Right renal cortex interstitium (tissue), 3 donors: Measurements from ENCODE around the gene CEP44. TPM values are rescaled to one million over a fixed set of nuclear protein-coding genes. Genes with fewer than 3 reads are reported as not detected.
"Not testable (repeated sequence)": the region's sequence is repeated elsewhere in the genome, so short reads cannot be mapped to it uniquely, and the experiment has no call there.

Experiments
- DNase-seq, 3 donors: peaks; one replicate each; pipeline ENCODE4 v3.0.0-alpha.2; 2013; ENCODE audit warnings: low read depth in 3 of 3, low spot score in 2 of 3
- polyA plus RNA-seq, 3 donors: library from polyadenylated mRNA; unstranded; fragments of 120-200 nt; gene quantifications; one replicate each; pipeline ENCODE4 v1.2.1, GENCODE V29; 2013; ENCODE audit not compliant: insufficient read length in 3 of 3

Gene CEP44
- polyA plus RNA-seq, 3 donors, result 19.3 to 21.2 (median 20.5) TPM

- DNase-seq, result not testable (repeated sequence)
Observed at GRCh38 chr4:174380206-174380605, 96.5 kb downstream of the CEP44 start.

GRCh38 chr4:174380699-174381439 is 97.2 kb downstream of the CEP44 start:
- DNase-seq, result no peak

- DNase-seq, result no peak
Observed at GRCh38 chr4:174381440-174381800, 97.7 kb downstream of the CEP44 start.

Other genes with a start within 250 kb of the CEP44 start
- gene FBXO8, start 244 bp upstream of the CEP44 start, polyA plus RNA-seq, result 10 to 100 TPM; 36.4 to 37.4 (median 37.0) TPM
- gene HPGD, start 238.6 kb downstream of the CEP44 start, polyA plus RNA-seq, result 10 to 100 TPM; 40.2 to 73.0 (median 71.1) TPM